Activated CD8-positive, alpha-beta T cell treated with anti-CD3 and anti-CD28 coated beads, Interleukin-2, amount 10 ng/mL, durations not matched to agents 7 days and 5 days (primary cell): ENCODE results near the gene TNFRSF4. TPM values are rescaled to one million over a fixed set of nuclear protein-coding genes. Genes with fewer than 3 reads are reported as not detected.

Source experiments
- ATAC-seq: fragments of 150-1000 bp; cut with Tn5 transposase; one replicate; pipeline ENCODE4 v1.10.0; 2021; ENCODE audit warnings: moderate library complexity
- CTCF ChIA-PET: fragments of 350-600 bp; sonication (Branson Sonifier 250); formaldehyde crosslinking; loops from one replicate; lab custom pipeline; 2021; ENCODE audit warnings: antibody characterized with exemption; lab: Charles Lee
- POLR2A ChIA-PET: fragments of 350-600 bp; sonication (Branson Sonifier 250); formaldehyde crosslinking; loops from one replicate; lab custom pipeline; 2021; ENCODE audit warnings: antibody characterized with exemption; lab: Charles Lee
- DNase-seq: peaks from one replicate; pipeline ENCODE4 v3.0.0-alpha.2; 2020
- H3K27ac Mint-ChIP-seq: one replicate; pipeline ENCODE4 v1.8.0; 2021; ENCODE audit warnings: mild to moderate bottlenecking, mixed read lengths
- H3K27me3 Mint-ChIP-seq: one replicate; pipeline ENCODE4 v1.8.0; 2021; ENCODE audit warnings: low read depth, mixed read lengths
- H3K36me3 Mint-ChIP-seq: one replicate; pipeline ENCODE4 v1.8.0; 2021; ENCODE audit warnings: low read depth, mixed read lengths
- H3K4me1 Mint-ChIP-seq: one replicate; pipeline ENCODE4 v1.8.0; 2021; ENCODE audit warnings: low read depth, mixed read lengths
- H3K4me3 Mint-ChIP-seq: one replicate; pipeline ENCODE4 v1.8.0; 2021; ENCODE audit warnings: mild to moderate bottlenecking, mixed read lengths
- H3K9me3 Mint-ChIP-seq: one replicate; pipeline ENCODE4 v1.8.0; 2022; ENCODE audit warnings: mixed read lengths; ENCODE audit not compliant: insufficient read depth
- total RNA-seq, 2 experiments: library from RNA; stranded (reverse); gene quantifications; one replicate each; pipeline ENCODE4 v1.2.3, GENCODE V29; 2021

Gene TNFRSF4
- total RNA-seq, 2 experiments from 2014 or later = 1.6 to 2.9 TPM

DNA sequence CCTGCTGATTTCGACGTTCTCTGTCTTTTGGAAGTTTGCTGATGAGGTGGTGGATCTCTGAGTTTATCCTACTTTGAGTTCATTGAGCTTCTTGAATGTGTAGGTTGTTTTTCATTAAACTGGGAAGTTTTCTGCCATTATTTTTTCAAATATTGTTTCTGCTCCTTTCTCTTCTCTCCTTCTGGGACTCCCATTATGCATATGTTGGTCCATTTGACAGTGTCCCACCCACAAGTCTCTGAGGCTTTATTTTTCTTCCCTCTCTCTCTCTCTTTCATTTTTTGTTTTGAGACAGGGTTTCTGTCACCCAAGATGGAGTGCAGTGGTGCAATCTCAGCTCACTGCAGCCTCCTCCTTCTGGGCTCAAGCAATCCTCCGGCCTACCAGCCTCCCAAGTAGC, 19.2 kb downstream of the TNFRSF4 start:
- peaks cover 7% of the 10 kb centered on the region for H3K36me3 Mint-ChIP-seq
- DNase-seq (no peak), ATAC-seq (no peak)
- peaks cover 12% of the 10 kb centered on the region for H3K9me3 Mint-ChIP-seq
- CTCF ChIA-PET = interaction anchor here (1.2 kb wide), 1 partner anchor 21 kb away, joined by 3 read pairs; no protein-coding TSS in a partner anchor
- H3K27ac Mint-ChIP-seq = no peak overlapping the region
- H3K4me3 Mint-ChIP-seq = no peak overlapping the region
- H3K4me1 Mint-ChIP-seq = peaks cover 3% of the 10 kb centered on the region
- H3K27me3 Mint-ChIP-seq = peaks cover 4% of the 10 kb centered on the region
- POLR2A ChIA-PET = no interaction called here

DNA sequence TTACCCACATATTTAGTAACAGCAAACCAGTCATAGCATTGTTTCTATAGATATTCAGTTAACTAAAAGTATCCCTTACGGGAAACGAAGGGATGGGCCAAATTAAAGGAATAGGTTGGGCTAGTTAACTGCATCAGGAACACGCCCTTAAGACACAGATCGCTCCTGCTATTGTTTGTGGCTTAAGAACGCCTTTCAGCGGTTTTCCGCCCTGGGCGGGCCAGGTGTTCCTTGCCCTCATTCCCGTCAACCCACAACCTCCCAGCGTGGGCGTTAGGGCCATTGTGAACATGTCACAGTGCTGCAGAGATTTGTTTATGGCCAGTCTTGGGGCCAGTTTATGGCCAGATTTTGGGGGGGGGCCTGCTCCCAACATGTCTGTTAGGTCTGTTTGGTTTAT, 22.2 kb downstream of the TNFRSF4 start:
- Mint-ChIP-seq H3K27me3 (peaks cover 20% of the 10 kb centered on the region), H3K4me1 (no peaks in the 10 kb centered on the region), H3K9me3 (peaks cover 12% of the 10 kb centered on the region), H3K36me3 (peaks cover 7% of the 10 kb centered on the region), H3K4me3 (no peak overlapping the region), H3K27ac (no peak overlapping the region)
- ChIA-PET CTCF (no interaction called here), POLR2A (no interaction called here)
- DNase-seq (no peak), ATAC-seq (no peak)

DNA sequence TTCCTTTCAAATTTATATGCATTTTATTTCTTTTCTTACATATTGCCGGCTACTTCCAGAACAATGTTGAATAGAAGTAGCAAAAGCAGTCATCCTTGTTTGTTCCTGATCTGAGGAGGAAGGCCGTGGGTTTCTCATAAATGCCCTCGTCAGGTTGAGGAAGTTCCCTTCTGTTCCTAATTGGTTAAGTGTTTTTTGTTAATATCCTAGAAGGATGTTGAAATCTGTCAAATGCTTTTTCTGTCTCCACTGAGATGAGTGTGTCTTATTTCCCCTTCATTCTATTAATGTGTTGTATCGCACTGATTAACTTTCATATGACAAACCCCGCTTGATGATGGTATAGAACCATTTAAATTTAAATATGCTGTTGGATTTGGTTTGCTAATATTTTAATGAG, 24.8 kb downstream of the TNFRSF4 start:
- Mint-ChIP-seq H3K36me3 (peaks cover 5% of the 10 kb centered on the region), H3K4me3 (no peak overlapping the region), H3K27me3 (peaks cover 19% of the 10 kb centered on the region), H3K27ac (no peak overlapping the region), H3K4me1 (no peaks in the 10 kb centered on the region), H3K9me3 (peaks cover 12% of the 10 kb centered on the region)
- ATAC-seq (no peak), DNase-seq (no peak)
- ChIA-PET POLR2A (no interaction called here), CTCF (no interaction called here)

DNA sequence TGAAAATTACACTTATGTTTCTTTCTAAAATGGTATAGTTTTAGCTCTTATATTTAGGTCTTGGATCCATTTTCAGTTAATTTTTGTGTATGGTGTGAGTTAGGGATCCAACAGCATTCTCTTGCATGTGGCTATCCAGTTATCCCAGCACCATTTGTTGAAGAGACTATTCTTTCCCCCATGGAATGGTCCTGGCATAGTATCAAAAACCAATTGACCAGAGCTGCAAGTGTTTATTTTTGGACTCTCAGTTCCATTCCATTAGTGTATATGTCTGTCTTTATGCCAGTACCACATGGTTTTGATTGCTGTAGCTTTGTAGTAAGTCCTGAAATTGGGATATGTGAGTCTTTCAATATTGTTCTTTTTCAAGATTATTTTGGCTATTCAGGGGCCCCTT, 26.0 kb downstream of the TNFRSF4 start:
- H3K4me1 Mint-ChIP-seq = peaks cover 2% of the 10 kb centered on the region
- POLR2A ChIA-PET = no interaction called here
- no peak for ATAC-seq

DNA sequence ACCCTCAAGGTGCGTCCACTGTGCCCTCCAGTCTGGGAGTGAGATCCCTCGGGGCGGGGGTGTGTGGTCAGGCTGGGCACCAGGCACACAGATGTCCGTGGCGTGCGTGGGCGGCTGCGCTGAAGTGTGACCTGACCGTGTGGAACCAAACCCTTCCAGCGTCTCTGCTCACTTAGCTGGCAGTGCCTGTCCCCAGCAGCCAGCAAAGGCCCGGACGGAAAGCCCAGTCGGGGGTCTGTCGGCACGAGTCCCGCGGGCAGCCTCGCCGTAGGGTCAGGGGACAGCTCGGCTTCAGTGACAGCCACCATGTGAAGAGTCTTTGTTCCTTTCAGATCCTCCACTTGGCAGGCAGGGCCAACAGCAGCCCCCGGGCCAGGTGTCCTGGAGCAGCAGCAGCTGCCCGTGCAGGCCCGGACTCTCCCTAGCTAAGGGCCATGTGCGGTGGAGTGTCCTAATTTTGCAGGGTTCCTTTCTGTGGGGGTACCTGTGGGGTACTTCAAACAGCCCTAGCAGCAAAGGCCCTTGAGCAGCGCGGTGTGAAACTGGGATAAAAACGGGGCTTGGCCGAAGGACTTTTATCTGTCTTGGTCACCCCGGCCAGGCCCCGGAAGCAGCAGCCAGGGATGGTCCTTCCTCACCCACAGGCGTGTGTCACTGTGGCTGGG, 28.7 kb downstream of the TNFRSF4 start:
- no peak overlapping the region for H3K4me3 Mint-ChIP-seq
- DNase-seq (no peak), ATAC-seq (no peak)
- ChIA-PET POLR2A (no interaction called here), CTCF (no interaction called here)
- peaks cover 16% of the 10 kb centered on the region for H3K27me3 Mint-ChIP-seq
- no peak overlapping the region for H3K27ac Mint-ChIP-seq
- H3K36me3 Mint-ChIP-seq = no peaks in the 10 kb centered on the region
- peaks cover 10% of the 10 kb centered on the region for H3K4me1 Mint-ChIP-seq
- H3K9me3 Mint-ChIP-seq = no peaks in the 10 kb centered on the region

More for the DNA sequence above, 26.0 kb downstream of the TNFRSF4 start:
- Mint-ChIP-seq H3K27me3 (peaks cover 18% of the 10 kb centered on the region), H3K9me3 (peaks cover 12% of the 10 kb centered on the region), H3K36me3 (peaks cover 5% of the 10 kb centered on the region), H3K27ac (no peak overlapping the region), H3K4me3 (no peak overlapping the region)
- no peak for DNase-seq
- CTCF ChIA-PET = interaction anchor here (0.7 to 2.1 kb wide), 4 partner anchors 43 to 1225 kb away, joined by 4 to 5 read pairs (median 4); partner anchors contain the start of gene CCNL2

DNA sequence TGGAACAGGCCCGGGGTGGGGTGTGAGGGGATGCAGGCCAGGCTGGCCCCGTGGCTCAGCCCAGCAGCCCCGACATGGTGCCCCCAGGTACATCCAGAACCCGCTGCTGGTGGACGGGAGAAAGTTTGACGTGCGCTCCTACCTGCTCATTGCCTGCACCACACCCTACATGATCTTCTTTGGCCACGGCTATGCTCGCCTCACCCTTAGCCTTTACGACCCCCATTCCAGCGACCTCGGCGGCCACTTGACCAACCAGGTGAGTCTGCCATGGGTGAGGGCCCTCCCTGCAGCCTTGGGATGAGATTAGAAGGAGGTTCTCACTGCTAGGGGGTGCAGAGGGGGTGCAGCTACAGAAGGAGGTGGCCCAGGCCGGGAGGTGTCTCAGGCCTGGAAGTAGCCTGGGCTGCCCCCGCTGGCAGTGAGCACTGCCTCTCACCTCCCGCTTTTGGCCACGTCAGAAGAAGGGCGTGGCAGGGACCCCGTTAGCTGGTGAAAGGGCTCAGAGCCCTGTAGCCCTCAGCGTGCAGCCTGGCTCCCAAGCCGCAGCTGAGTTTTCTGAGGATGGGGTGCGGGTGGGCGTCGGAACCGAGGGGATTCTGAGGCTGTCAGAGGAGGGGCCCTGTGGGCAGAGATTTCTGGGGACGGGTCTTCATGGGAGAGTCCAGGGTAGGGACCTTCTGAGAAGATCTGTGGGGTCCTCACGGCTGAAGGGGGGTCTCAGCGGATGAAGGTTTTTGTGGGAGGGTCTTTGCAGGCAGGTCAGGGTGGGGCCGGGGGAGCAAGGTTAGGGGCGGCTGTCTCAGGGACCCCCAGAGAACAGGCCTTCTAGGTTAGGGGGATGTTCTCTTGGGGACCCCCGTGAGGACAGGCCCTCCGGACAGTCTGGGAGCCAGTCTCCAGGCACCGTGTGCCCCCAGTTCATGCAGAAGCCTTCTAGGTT, 29.8 kb downstream of the TNFRSF4 start:
- ChIA-PET POLR2A (no interaction called here), CTCF (no interaction called here)
- H3K36me3 Mint-ChIP-seq = no peaks in the 10 kb centered on the region
- H3K4me1 Mint-ChIP-seq = peaks cover 10% of the 10 kb centered on the region
- H3K9me3 Mint-ChIP-seq = no peaks in the 10 kb centered on the region
- no peak overlapping the region for H3K4me3 Mint-ChIP-seq
- DNase-seq (no peak), ATAC-seq (no peak)
- peaks cover 10% of the 10 kb centered on the region for H3K27me3 Mint-ChIP-seq
- no peak overlapping the region for H3K27ac Mint-ChIP-seq

DNA sequence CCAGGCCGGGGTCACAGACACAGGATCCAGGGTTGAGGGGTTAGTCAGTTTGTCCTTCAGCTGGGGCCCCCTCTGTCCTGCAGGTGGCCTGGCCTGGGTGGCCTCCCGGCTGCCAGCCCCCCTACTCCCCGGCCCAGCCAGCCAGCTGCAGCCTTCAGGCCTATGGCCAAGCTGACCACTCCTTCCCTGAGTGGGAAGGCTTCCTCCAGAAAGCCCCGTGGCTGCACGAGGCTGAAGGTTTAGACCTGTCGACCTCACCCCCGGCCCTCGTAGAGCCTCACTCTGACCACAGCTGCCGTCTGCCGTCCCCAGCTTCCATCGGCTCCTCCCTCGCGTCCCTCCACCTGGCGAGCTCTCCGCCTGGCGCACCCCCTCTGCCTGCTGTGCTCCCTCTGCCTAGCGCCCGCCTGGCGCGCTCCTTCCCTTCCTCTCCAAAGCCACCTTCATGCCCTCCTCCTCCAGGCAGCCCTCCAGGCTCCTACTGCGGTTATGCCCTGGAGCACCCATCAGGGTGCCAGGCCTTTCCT, 30.7 kb downstream of the TNFRSF4 start:
- H3K36me3 Mint-ChIP-seq = no peaks in the 10 kb centered on the region
- peaks cover 4% of the 10 kb centered on the region for H3K27me3 Mint-ChIP-seq
- ATAC-seq (no peak), DNase-seq (no peak)
- H3K4me1 Mint-ChIP-seq = peaks cover 10% of the 10 kb centered on the region
- POLR2A ChIA-PET = no interaction called here
- no peak overlapping the region for H3K4me3 Mint-ChIP-seq
- CTCF ChIA-PET = no interaction called here
- peak overlapping the region; percentile 25 for H3K27ac Mint-ChIP-seq
- H3K9me3 Mint-ChIP-seq = no peaks in the 10 kb centered on the region

DNA sequence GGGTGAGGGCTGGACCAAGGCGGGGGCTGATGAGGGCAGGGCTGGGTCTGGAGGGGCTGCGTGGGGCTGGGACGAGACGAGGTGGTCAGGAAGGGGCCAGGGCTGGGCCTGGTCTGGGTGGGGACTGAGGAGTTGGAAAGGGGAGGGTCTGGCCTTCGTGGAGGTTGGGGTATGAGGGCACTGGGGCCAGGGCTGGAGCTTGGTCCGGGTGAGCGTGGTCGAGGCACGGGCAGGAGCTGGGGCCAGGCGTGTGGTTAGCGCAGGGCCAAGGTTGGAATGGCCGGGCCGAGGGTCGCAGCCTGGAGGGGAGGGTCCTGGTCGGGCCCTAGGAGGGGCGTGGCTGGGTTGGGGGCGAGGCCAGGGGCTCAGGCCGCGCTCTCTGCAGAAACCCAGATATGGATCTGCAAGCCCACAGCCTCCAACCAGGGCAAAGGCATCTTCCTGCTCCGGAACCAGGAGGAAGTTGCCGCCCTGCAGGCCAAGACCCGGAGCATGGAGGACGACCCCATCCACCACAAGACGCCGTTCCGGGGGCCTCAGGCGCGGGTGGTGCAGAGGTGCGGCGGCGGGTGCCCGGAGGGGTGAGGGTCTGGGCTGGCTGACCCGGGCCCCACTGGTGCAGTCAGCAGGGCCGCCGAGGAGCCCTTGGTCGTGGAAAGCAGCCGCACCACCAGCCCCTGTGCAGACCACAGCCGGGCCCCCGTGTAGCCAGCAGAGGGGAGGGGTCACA, 31.3 kb downstream of the TNFRSF4 start:
- no peaks in the 10 kb centered on the region for H3K36me3 Mint-ChIP-seq
- no peak overlapping the region for H3K27ac Mint-ChIP-seq
- H3K9me3 Mint-ChIP-seq = no peaks in the 10 kb centered on the region
- no peak for DNase-seq
- CTCF ChIA-PET = no interaction called here
- POLR2A ChIA-PET = no interaction called here
- peaks cover 10% of the 10 kb centered on the region for H3K4me1 Mint-ChIP-seq
- peak; percentile 30 for ATAC-seq
- H3K27me3 Mint-ChIP-seq = no peaks in the 10 kb centered on the region
- no peak overlapping the region for H3K4me3 Mint-ChIP-seq

DNA sequence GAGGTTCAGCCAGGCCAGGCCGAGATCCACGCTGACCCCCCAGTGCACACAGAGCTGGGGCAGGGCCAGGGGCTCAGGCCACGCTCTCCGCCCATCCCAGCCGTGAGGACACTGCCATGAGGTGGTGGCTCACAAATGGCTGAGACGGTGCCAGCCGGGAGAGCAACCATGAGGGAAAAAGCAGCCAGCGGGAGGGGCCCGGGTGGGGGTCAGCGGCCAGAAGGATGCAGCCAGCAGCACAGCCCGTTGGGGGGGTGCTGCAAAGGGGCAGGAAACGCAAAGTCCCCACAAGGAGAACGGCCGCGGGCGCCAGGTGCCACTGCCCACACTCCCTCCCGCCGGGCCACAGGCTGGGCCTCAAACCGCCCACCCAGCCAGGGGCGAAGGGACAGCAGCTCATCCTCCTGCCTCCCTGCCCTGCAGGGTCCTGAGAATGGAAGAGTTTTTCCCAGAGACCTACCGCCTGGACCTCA, 32.0 kb downstream of the TNFRSF4 start:
- no peaks in the 10 kb centered on the region for H3K9me3 Mint-ChIP-seq
- ATAC-seq = no peak
- peaks cover 10% of the 10 kb centered on the region for H3K4me1 Mint-ChIP-seq
- H3K36me3 Mint-ChIP-seq = no peaks in the 10 kb centered on the region
- H3K27me3 Mint-ChIP-seq = peaks cover 2% of the 10 kb centered on the region
- H3K4me3 Mint-ChIP-seq = no peak overlapping the region
- ChIA-PET CTCF (interaction anchor here (0.8 kb wide), 1 partner anchor 60 kb away, joined by 3 read pairs; no protein-coding TSS in a partner anchor), POLR2A (no interaction called here)
- no peak for DNase-seq
- H3K27ac Mint-ChIP-seq = peak overlapping the region; percentile 52

DNA sequence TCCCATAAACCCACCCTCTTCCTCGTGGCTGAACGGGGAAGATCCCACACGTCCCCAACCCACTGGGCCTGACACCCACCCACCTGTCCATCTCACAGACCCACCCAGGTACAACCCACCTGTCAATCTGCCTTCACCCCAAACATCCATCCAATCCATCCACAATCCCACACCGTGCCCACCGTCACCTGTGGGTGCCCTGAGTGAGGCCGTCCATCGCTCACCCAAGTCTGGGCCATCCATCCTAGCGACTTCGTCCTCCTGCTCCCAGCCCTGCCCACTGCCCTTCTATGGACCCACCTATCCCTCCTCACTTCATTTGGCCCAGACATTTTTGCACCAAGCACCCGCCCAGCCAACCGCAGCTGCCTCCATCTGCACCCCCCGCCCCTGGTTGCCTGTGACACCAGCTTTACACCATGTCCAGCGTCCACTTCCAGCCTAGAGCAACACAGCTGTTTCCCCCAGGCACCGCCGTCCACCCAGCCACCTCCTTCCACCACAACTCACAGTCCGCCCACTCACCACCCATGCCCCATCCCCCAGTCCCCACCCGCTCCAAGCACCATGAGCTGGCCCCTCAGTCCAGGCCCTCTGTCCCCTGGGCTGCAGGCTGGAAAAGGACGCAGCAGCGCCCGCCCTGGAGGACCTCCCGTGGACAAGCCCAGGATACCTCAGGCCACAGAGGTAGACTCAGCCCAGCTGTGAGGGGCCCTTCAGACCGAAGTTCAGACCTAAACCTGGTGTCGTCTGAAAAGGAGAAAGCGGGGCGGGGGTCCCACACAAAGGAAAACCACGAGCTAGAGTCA, 32.6 kb downstream of the TNFRSF4 start:
- Mint-ChIP-seq H3K4me1 (peaks cover 10% of the 10 kb centered on the region), H3K27me3 (peaks cover 5% of the 10 kb centered on the region), H3K4me3 (no peak overlapping the region), H3K36me3 (no peaks in the 10 kb centered on the region), H3K9me3 (no peaks in the 10 kb centered on the region), H3K27ac (peak overlapping the region; percentile 52)
- DNase-seq = no peak
- ChIA-PET CTCF (interaction anchor here (0.8 kb wide), 1 partner anchor 59 kb away, joined by 3 read pairs; no protein-coding TSS in a partner anchor), POLR2A (no interaction called here)
- ATAC-seq = no peak
